GM23338 (cell line): ENCODE data around the gene PDE6A. TPM values are rescaled to one million over a fixed set of nuclear protein-coding genes. Genes with fewer than 3 reads are reported as not detected.

Experiments
- ATAC-seq: fragments of 200-7000 bp; cut with Tn5 transposase; 3 replicates; pipeline ENCODE4 v1.9.1; 2020
- DNase-seq: peaks from one replicate; pipeline ENCODE4 v3.0.0-alpha.2; 2015; ENCODE audit warnings: low spot score
- H2AFZ ChIP-seq: fragments of 200-600 bp; sonication (generic); 2 replicates; pipeline ENCODE4 v1.8.0; 2016; ENCODE audit warnings: antibody characterized with exemption, mild to moderate bottlenecking, moderate library complexity
- H3F3A ChIP-seq: fragments of 200-600 bp; sonication (generic); replicated peaks from 2 replicates; pipeline ENCODE4 v1.8.0; 2017; ENCODE audit warnings: antibody characterized with exemption, mixed run types, low read depth
- H3K27ac ChIP-seq: fragments of 200-600 bp; sonication (generic); 2 replicates; pipeline ENCODE4 v1.6.1; 2016; ENCODE audit warnings: low read depth
- H3K27me3 ChIP-seq: fragments of 200-600 bp; sonication (generic); 2 replicates; pipeline ENCODE4 v1.8.0; 2016; ENCODE audit warnings: mild to moderate bottlenecking, mixed run types, moderate library complexity; ENCODE audit not compliant: insufficient read depth
- H3K36me3 ChIP-seq: fragments of 200-600 bp; sonication (generic); 2 replicates; pipeline ENCODE4 v1.8.0; 2016; ENCODE audit warnings: mild to moderate bottlenecking; ENCODE audit not compliant: insufficient read depth
- H3K4me1 ChIP-seq: fragments of 200-600 bp; sonication (generic); 2 replicates; pipeline ENCODE4 v1.8.0; 2016; ENCODE audit warnings: mild to moderate bottlenecking, moderate library complexity; ENCODE audit not compliant: insufficient read depth
- H3K4me2 ChIP-seq: fragments of 200-600 bp; sonication (generic); 2 replicates; pipeline ENCODE4 v1.7.1; 2017; ENCODE audit warnings: mixed run types
- H3K4me3 ChIP-seq: fragments of 200-600 bp; sonication (generic); 2 replicates; pipeline ENCODE4 v1.6.1; 2016; ENCODE audit warnings: mixed run types
- H3K79me2 ChIP-seq: fragments of 200-600 bp; sonication (generic); replicated peaks from 2 replicates; pipeline ENCODE4 v1.8.0; 2017; ENCODE audit warnings: mild to moderate bottlenecking; ENCODE audit not compliant: insufficient read depth
- H3K9me2 ChIP-seq: fragments of 200-600 bp; sonication (generic); 2 replicates; pipeline ENCODE4 v1.8.0; 2017; ENCODE audit not compliant: insufficient read depth
- H4K20me1 ChIP-seq: fragments of 200-600 bp; sonication (generic); replicated peaks from 2 replicates; pipeline ENCODE4 v1.8.0; 2017; ENCODE audit warnings: mild to moderate bottlenecking; ENCODE audit not compliant: insufficient read depth
- H3K27ac Mint-ChIP-seq: 2 replicates; pipeline ENCODE4 v1.8.0; 2020; ENCODE audit warnings: inconsistent platforms, mild to moderate bottlenecking, moderate library complexity, mixed read lengths
- H3K27me3 Mint-ChIP-seq: 3 replicates; pipeline ENCODE4 v1.8.0; 2022; ENCODE audit warnings: low read depth, mild to moderate bottlenecking, moderate library complexity, mixed read lengths, inconsistent platforms; ENCODE audit not compliant: insufficient read depth, poor library complexity
- H3K36me3 Mint-ChIP-seq: 3 replicates; pipeline ENCODE4 v1.8.0; 2021; ENCODE audit warnings: low read depth, mild to moderate bottlenecking, inconsistent platforms, moderate library complexity, mixed read lengths
- H3K4me1 Mint-ChIP-seq: 3 replicates; pipeline ENCODE4 v1.8.0; 2020; ENCODE audit warnings: mild to moderate bottlenecking, inconsistent platforms, mixed read lengths
- H3K4me3 Mint-ChIP-seq: 3 replicates; pipeline ENCODE4 v1.8.0; 2021; ENCODE audit warnings: moderate library complexity, mild to moderate bottlenecking, inconsistent platforms, mixed read lengths
- H3K9me3 Mint-ChIP-seq: 3 replicates; pipeline ENCODE4 v1.8.0; 2020; ENCODE audit warnings: moderate library complexity, mild to moderate bottlenecking, inconsistent platforms, mixed read lengths
- CREB1 ChIP-seq: fragments of 250-450 bp; sonication (Bioruptor Pico); IDR thresholded peaks from 2 replicates; pipeline ENCODE4 v1.5.0; 2020; ENCODE audit warnings: low read depth, mild to moderate bottlenecking, moderate library complexity
- EZH2 ChIP-seq: fragments of 200-600 bp; sonication (generic); IDR thresholded peaks from one replicate; pipeline ENCODE4 v1.8.0; 2017; ENCODE audit warnings: antibody characterized with exemption, mild to moderate bottlenecking, low read depth; ENCODE audit not compliant: unreplicated experiment
- EZH2phosphoT487 ChIP-seq: fragments of 200-600 bp; sonication (generic); IDR thresholded peaks from one replicate; pipeline ENCODE4 v1.8.1; 2018; ENCODE audit warnings: antibody characterized with exemption; ENCODE audit not compliant: unreplicated experiment
- JUNB ChIP-seq: IDR thresholded peaks from one replicate; pipeline ENCODE4 v1.6.1; 2016; ENCODE audit warnings: antibody characterized with exemption; ENCODE audit not compliant: unreplicated experiment
- NANOG ChIP-seq: IDR thresholded peaks from 2 replicates; pipeline ENCODE4 v1.6.1; 2016; ENCODE audit warnings: antibody characterized with exemption, borderline replicate concordance
- POLR2AphosphoS5 ChIP-seq: IDR thresholded peaks from 2 replicates; pipeline ENCODE4 v1.6.1; 2016; ENCODE audit warnings: antibody characterized with exemption, low read depth
- STAT1 ChIP-seq: IDR thresholded peaks from one replicate; pipeline ENCODE4 v1.6.1; 2016; ENCODE audit warnings: antibody characterized with exemption; ENCODE audit not compliant: unreplicated experiment
- ZNF114 ChIP-seq: fragments of 250-450 bp; sonication (Bioruptor Pico); IDR thresholded peaks from 2 replicates; pipeline ENCODE4 v1.5.0; 2020; ENCODE audit warnings: mild to moderate bottlenecking, moderate library complexity
- ZNF331 ChIP-seq: fragments of 250-450 bp; sonication (Bioruptor Pico); IDR thresholded peaks from 2 replicates; pipeline ENCODE4 v1.5.0; 2020; ENCODE audit warnings: low read depth, mild to moderate bottlenecking, moderate library complexity
- polyA plus RNA-seq: library from polyadenylated mRNA; unstranded; fragments of >200 nt; fragmentation: Nextera tagmentation; extraction: Ambion mirVana; gene quantifications from 2 replicates; pipeline ENCODE4 v1.2.1, GENCODE V29; 2016
- total RNA-seq: library from RNA; depleted of rRNA; stranded (reverse); fragments of >200 nt; shearing (Covaris generic); gene quantifications from 2 replicates; pipeline ENCODE4 v1.2.3, GENCODE V29; 2014
- TF ChIP-seq, protein P1 (sequence below): fragments of 250-450 bp; sonication (Bioruptor Pico); IDR thresholded peaks from 2 replicates; pipeline ENCODE4 v1.5.0; 2020; ENCODE audit warnings: mild to moderate bottlenecking, moderate library complexity
- TF ChIP-seq, protein P2 (sequence below), 2 experiments: fragments of 200-600 bp in 1 of 2; sonication (generic) in 1 of 2; conservative IDR thresholded peaks; 2 replicates each; pipeline versions ENCODE4 v1.5.1 to v1.6.1; 2016 to 2017; ENCODE audit warnings: antibody characterized with exemption in 2 of 2, low read depth in 2 of 2, mild to moderate bottlenecking in 2 of 2, moderate library complexity in 1 of 2
- TF ChIP-seq, protein P3 (sequence below): IDR thresholded peaks from 2 replicates; pipeline ENCODE4 v1.6.1; 2016; ENCODE audit warnings: antibody characterized with exemption
- TF ChIP-seq, protein P4 (sequence below): IDR thresholded peaks from one replicate; pipeline ENCODE4 v1.6.1; 2018; ENCODE audit warnings: antibody characterized with exemption; ENCODE audit not compliant: unreplicated experiment

PDE6A gene
- total and polyA plus RNA-seq, 2 experiments from 2014 or later, result 0.08 TPM; not detected in 1

DNA sequence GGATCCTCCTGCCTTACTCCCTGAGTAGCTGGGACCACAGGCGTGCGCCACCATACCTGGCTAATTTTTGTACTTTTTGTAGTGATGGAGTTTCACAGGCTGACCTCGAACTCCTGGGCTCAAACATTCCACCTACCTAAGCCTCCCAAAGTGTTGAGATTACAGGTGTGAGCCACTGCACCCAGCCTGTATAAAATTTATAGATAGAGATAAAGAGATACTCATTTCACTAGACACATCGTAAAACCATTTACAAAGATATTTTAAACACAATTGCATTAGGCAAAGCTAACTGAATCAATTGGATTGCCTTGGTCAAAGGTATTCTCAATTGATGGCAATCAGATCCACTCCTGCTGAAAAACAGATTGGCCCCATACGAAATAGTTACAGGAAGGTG, 52.0 kb downstream of the PDE6A start:
- Histone ChIP-seq H3F3A (no peaks in the 10 kb centered on the region), H3K4me2 (no peak overlapping the region), H3K4me1 (no peaks in the 10 kb centered on the region), H3K36me3 (no peaks in the 10 kb centered on the region), H3K27ac (no peak overlapping the region), H3K9me2 (0 out of 2 replicates have a peak, but pooled peaks cover 3% of the 10 kb centered on the region), H3K4me3 (no peak overlapping the region), H2AFZ (no peak overlapping the region; the same call in 1 of the 2 replicates), H4K20me1 (no peaks in the 10 kb centered on the region), H3K27me3 (no peaks in the 10 kb centered on the region), H3K79me2 (no peaks in the 10 kb centered on the region)
- ATAC-seq (no peak), DNase-seq (no peak)
- no peak overlapping the region for H3K27ac Mint-ChIP-seq
- H3K36me3 Mint-ChIP-seq, result no peaks in the 10 kb centered on the region
- TF ChIP-seq, protein P1, sequence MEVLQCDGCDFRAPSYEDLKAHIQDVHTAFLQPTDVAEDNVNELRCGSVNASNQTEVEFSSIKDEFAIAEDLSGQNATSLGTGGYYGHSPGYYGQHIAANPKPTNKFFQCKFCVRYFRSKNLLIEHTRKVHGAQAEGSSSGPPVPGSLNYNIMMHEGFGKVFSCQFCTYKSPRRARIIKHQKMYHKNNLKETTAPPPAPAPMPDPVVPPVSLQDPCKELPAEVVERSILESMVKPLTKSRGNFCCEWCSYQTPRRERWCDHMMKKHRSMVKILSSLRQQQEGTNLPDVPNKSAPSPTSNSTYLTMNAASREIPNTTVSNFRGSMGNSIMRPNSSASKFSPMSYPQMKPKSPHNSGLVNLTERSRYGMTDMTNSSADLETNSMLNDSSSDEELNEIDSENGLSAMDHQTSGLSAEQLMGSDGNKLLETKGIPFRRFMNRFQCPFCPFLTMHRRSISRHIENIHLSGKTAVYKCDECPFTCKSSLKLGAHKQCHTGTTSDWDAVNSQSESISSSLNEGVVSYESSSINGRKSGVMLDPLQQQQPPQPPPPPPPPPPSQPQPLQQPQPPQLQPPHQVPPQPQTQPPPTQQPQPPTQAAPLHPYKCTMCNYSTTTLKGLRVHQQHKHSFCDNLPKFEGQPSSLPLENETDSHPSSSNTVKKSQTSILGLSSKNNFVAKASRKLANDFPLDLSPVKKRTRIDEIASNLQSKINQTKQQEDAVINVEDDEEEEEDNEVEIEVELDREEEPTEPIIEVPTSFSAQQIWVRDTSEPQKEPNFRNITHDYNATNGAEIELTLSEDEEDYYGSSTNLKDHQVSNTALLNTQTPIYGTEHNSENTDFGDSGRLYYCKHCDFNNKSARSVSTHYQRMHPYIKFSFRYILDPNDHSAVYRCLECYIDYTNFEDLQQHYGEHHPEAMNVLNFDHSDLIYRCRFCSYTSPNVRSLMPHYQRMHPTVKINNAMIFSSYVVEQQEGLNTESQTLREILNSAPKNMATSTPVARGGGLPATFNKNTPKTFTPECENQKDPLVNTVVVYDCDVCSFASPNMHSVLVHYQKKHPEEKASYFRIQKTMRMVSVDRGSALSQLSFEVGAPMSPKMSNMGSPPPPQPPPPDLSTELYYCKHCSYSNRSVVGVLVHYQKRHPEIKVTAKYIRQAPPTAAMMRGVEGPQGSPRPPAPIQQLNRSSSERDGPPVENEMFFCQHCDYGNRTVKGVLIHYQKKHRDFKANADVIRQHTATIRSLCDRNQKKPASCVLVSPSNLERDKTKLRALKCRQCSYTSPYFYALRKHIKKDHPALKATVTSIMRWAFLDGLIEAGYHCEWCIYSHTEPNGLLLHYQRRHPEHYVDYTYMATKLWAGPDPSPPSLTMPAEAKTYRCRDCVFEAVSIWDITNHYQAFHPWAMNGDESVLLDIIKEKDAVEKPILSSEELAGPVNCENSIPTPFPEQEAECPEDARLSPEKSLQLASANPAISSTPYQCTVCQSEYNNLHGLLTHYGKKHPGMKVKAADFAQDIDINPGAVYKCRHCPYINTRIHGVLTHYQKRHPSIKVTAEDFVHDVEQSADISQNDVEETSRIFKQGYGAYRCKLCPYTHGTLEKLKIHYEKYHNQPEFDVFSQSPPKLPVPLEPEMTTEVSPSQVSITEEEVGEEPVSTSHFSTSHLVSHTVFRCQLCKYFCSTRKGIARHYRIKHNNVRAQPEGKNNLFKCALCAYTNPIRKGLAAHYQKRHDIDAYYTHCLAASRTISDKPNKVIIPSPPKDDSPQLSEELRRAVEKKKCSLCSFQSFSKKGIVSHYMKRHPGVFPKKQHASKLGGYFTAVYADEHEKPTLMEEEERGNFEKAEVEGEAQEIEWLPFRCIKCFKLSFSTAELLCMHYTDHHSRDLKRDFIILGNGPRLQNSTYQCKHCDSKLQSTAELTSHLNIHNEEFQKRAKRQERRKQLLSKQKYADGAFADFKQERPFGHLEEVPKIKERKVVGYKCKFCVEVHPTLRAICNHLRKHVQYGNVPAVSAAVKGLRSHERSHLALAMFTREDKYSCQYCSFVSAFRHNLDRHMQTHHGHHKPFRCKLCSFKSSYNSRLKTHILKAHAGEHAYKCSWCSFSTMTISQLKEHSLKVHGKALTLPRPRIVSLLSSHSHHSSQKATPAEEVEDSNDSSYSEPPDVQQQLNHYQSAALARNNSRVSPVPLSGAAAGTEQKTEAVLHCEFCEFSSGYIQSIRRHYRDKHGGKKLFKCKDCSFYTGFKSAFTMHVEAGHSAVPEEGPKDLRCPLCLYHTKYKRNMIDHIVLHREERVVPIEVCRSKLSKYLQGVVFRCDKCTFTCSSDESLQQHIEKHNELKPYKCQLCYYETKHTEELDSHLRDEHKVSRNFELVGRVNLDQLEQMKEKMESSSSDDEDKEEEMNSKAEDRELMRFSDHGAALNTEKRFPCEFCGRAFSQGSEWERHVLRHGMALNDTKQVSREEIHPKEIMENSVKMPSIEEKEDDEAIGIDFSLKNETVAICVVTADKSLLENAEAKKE (CRISPR knock-in tag), result no peak
- TF ChIP-seq, protein P2, sequence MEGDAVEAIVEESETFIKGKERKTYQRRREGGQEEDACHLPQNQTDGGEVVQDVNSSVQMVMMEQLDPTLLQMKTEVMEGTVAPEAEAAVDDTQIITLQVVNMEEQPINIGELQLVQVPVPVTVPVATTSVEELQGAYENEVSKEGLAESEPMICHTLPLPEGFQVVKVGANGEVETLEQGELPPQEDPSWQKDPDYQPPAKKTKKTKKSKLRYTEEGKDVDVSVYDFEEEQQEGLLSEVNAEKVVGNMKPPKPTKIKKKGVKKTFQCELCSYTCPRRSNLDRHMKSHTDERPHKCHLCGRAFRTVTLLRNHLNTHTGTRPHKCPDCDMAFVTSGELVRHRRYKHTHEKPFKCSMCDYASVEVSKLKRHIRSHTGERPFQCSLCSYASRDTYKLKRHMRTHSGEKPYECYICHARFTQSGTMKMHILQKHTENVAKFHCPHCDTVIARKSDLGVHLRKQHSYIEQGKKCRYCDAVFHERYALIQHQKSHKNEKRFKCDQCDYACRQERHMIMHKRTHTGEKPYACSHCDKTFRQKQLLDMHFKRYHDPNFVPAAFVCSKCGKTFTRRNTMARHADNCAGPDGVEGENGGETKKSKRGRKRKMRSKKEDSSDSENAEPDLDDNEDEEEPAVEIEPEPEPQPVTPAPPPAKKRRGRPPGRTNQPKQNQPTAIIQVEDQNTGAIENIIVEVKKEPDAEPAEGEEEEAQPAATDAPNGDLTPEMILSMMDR (conservative IDR thresholded peaks at IDR 0.05; ENCODE audit: low read depth in 2 of 2), result no peak
- TF ChIP-seq EZH2 (no peak), ZNF114 (CRISPR knock-in tag) (no peak), CREB1 (CRISPR knock-in tag) (no peak), POLR2AphosphoS5 (no peak), ZNF331 (no peak), JUNB (no peak), EZH2phosphoT487 (no peak), NANOG (no peak), STAT1 (no peak)
- TF ChIP-seq, protein P3, sequence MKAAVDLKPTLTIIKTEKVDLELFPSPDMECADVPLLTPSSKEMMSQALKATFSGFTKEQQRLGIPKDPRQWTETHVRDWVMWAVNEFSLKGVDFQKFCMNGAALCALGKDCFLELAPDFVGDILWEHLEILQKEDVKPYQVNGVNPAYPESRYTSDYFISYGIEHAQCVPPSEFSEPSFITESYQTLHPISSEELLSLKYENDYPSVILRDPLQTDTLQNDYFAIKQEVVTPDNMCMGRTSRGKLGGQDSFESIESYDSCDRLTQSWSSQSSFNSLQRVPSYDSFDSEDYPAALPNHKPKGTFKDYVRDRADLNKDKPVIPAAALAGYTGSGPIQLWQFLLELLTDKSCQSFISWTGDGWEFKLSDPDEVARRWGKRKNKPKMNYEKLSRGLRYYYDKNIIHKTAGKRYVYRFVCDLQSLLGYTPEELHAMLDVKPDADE, result no peak
- TF ChIP-seq, protein P4, sequence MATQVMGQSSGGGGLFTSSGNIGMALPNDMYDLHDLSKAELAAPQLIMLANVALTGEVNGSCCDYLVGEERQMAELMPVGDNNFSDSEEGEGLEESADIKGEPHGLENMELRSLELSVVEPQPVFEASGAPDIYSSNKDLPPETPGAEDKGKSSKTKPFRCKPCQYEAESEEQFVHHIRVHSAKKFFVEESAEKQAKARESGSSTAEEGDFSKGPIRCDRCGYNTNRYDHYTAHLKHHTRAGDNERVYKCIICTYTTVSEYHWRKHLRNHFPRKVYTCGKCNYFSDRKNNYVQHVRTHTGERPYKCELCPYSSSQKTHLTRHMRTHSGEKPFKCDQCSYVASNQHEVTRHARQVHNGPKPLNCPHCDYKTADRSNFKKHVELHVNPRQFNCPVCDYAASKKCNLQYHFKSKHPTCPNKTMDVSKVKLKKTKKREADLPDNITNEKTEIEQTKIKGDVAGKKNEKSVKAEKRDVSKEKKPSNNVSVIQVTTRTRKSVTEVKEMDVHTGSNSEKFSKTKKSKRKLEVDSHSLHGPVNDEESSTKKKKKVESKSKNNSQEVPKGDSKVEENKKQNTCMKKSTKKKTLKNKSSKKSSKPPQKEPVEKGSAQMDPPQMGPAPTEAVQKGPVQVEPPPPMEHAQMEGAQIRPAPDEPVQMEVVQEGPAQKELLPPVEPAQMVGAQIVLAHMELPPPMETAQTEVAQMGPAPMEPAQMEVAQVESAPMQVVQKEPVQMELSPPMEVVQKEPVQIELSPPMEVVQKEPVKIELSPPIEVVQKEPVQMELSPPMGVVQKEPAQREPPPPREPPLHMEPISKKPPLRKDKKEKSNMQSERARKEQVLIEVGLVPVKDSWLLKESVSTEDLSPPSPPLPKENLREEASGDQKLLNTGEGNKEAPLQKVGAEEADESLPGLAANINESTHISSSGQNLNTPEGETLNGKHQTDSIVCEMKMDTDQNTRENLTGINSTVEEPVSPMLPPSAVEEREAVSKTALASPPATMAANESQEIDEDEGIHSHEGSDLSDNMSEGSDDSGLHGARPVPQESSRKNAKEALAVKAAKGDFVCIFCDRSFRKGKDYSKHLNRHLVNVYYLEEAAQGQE, result no peak
- no peak overlapping the region for H3K4me3 Mint-ChIP-seq
- no peaks in the 10 kb centered on the region for H3K4me1 Mint-ChIP-seq
- H3K27me3 Mint-ChIP-seq, result peaks cover 6% of the 10 kb centered on the region
- no peaks in the 10 kb centered on the region for H3K9me3 Mint-ChIP-seq
